Left renal cortex interstitium (tissue), 4 donors: Measurements from ENCODE around the gene SEMA3D. TPM values are rescaled to one million over a fixed set of nuclear protein-coding genes. Genes with fewer than 3 reads are reported as not detected.
"Not testable (repeated sequence)": the region's sequence is repeated elsewhere in the genome, so short reads cannot be mapped to it uniquely, and the experiment has no call there.

Experiments used
- DNase-seq, 4 donors: peaks; one replicate each; pipeline ENCODE4 v3.0.0-alpha.2; 2013; ENCODE audit warnings: low read depth in 4 of 4, low spot score in 2 of 4, missing footprints in 1 of 4
- polyA plus RNA-seq, 4 donors: library from polyadenylated mRNA; unstranded; fragments of 120-200 nt; gene quantifications; one replicate each; pipeline ENCODE4 v1.2.1, GENCODE V29; 2013; ENCODE audit not compliant: insufficient read length in 4 of 4

The SEMA3D gene
- polyA plus RNA-seq, 4 donors = 34.6 to 46.8 (median 38.6) TPM

- no peak for DNase-seq
These were observed 185.1 kb downstream of the SEMA3D start for GRCh38 chr7:85001495-85002345.

- DNase-seq = no peak
These were observed 186.0 kb downstream of the SEMA3D start for GRCh38 chr7:85000735-85001350.

GRCh38 chr7:84999450-84999849 is 187.4 kb downstream of the SEMA3D start:
- DNase-seq = no peak

GRCh38 chr7:84998665-84999064 is 188.2 kb downstream of the SEMA3D start:
- DNase-seq = no peak

- no peak for DNase-seq
These were observed 189.2 kb downstream of the SEMA3D start for GRCh38 chr7:84997626-84998025.

- DNase-seq = not testable (repeated sequence)
These were observed 193.9 kb downstream of the SEMA3D start for GRCh38 chr7:84992954-84993353.

GRCh38 chr7:84985073-84985784 is 201.6 kb downstream of the SEMA3D start:
- DNase-seq = no peak

- DNase-seq = no peak
These were observed 204.7 kb downstream of the SEMA3D start for GRCh38 chr7:84982199-84982598.

GRCh38 chr7:84981055-84981976 is 205.5 kb downstream of the SEMA3D start:
- no peak for DNase-seq

GRCh38 chr7:84975586-84976185 is 211.2 kb downstream of the SEMA3D start:
- DNase-seq = no peak

GRCh38 chr7:84971360-84971759 is 215.5 kb downstream of the SEMA3D start:
- no peak for DNase-seq

- no peak for DNase-seq
These were observed 216.2 kb downstream of the SEMA3D start for GRCh38 chr7:84970670-84971069.

- no peak for DNase-seq
These were observed 233.6 kb downstream of the SEMA3D start for GRCh38 chr7:84953234-84953633.

- DNase-seq = no peak
These were observed 236.0 kb downstream of the SEMA3D start for GRCh38 chr7:84950836-84951235.

- DNase-seq = no peak
These were observed 237.4 kb downstream of the SEMA3D start for GRCh38 chr7:84949501-84949900.

GRCh38 chr7:84949067-84949466 is 237.8 kb downstream of the SEMA3D start:
- no peak for DNase-seq

GRCh38 chr7:84948634-84949033 is 238.2 kb downstream of the SEMA3D start:
- DNase-seq = no peak

GRCh38 chr7:84946549-84946948 is 240.3 kb downstream of the SEMA3D start:
- no peak for DNase-seq
